K562 treated with DMSO at 1 percent for 4 hours (cell line): ENCODE results near the gene CLN5. TPM values are rescaled to one million over a fixed set of nuclear protein-coding genes. Genes with fewer than 3 reads are reported as not detected.

Experiments used
- total RNA-seq: library from RNA; unstranded; fragments of 300-600 nt; gene quantifications from 2 replicates; pipeline ENCODE4 v1.2.3, GENCODE V29; 2022; ENCODE audit not compliant: insufficient read depth

CLN5 gene
- 3.8 and 5.8 TPM in 2 replicates for total RNA-seq

GRCh38 chr13:76991796-76992547 lies at the start of gene CLN5:
CLN5 (plus strand) TSS chr13:76992081; CDS start chr13:76992099, 18 bp downstream.

GRCh38 chr13:76948149-76948548 lies 43.7 kb upstream of the CLN5 start, which contains the start of gene ACOD1:
ACOD1 (plus strand) TSS chr13:76948511; CDS start chr13:76948559, 48 bp downstream.

GRCh38 chr13:77026861-77027621 lies 35.2 kb downstream of the CLN5 start, which contains the start of gene FBXL3:
FBXL3 (minus strand) TSS chr13:77027159; CDS start chr13:77021860, 5,299 bp downstream.

Other genes with a start within 250 kb of the CLN5 start
- not detected in 2 replicates for gene KCTD12, start 105.7 kb upstream of the CLN5 start, total RNA-seq
- gene ACOD1, start 43.6 kb upstream of the CLN5 start, total RNA-seq, result not detected in 2 replicates
- gene FBXL3, start 35.1 kb downstream of the CLN5 start, total RNA-seq, result 11.4 and 16.3 TPM in 2 replicates